Fibroblast of lung (primary cell): Measurements from ENCODE around the gene DNAI7. TPM values are rescaled to one million over a fixed set of nuclear protein-coding genes. Genes with fewer than 3 reads are reported as not detected.

Experiments used
- DNase-seq, 2 donors: peaks; one replicate each; pipeline versions ENCODE4 v3.0.0 to v3.0.0-alpha.2; 2010; ENCODE audit warnings: low read depth in 2 of 2
- H2AFZ ChIP-seq: 2 replicates; pipeline ENCODE4 v1.5.1; 2012; ENCODE audit warnings: low read length, control low read depth, inconsistent platforms
- H3K27ac ChIP-seq: 2 replicates; pipeline ENCODE4 v1.5.1; 2011; ENCODE audit warnings: low read length, control low read depth; ENCODE audit not compliant: insufficient read depth
- H3K27me3 ChIP-seq: 2 replicates; pipeline ENCODE4 v1.5.1; 2011; ENCODE audit warnings: mild to moderate bottlenecking, low read length; ENCODE audit not compliant: control insufficient read depth, insufficient read depth
- H3K36me3 ChIP-seq: 2 replicates; pipeline ENCODE4 v1.5.1; 2011; ENCODE audit warnings: low read length; ENCODE audit not compliant: control insufficient read depth, insufficient read depth
- H3K4me1 ChIP-seq: 2 replicates; pipeline ENCODE4 v1.5.1; 2011; ENCODE audit warnings: low read length; ENCODE audit not compliant: control insufficient read depth, insufficient read depth; ENCODE audit errors: extremely low read depth
- H3K4me2 ChIP-seq: 2 replicates; pipeline ENCODE4 v1.5.1; 2011; ENCODE audit warnings: low read length, control low read depth; ENCODE audit not compliant: insufficient read depth; ENCODE audit errors: extremely low read depth
- H3K4me3 ChIP-seq, 4 experiments: fragments of 200-600 bp in 1 of 4; sonication (generic) in 1 of 4; replicated peaks in 1 of 4; 2 replicates each; pipeline ENCODE4 v1.5.1; 2011 to 2016; ENCODE audit warnings: low read length in 4 of 4, low read depth in 3 of 4, mild to moderate bottlenecking in 3 of 4, control low read depth in 2 of 4, inconsistent platforms in 1 of 4, mixed read lengths in 1 of 4; ENCODE audit not compliant: insufficient read depth in 1 of 4; ENCODE audit errors: control extremely low read depth in 1 of 4
- H3K79me2 ChIP-seq: 2 replicates; pipeline ENCODE4 v1.5.1; 2012; ENCODE audit warnings: mild to moderate bottlenecking, low read length, inconsistent platforms; ENCODE audit not compliant: control insufficient read depth, insufficient read depth
- H3K9ac ChIP-seq: 2 replicates; pipeline ENCODE4 v1.5.1; 2011; ENCODE audit warnings: mild to moderate bottlenecking, low read length, control low read depth; ENCODE audit not compliant: insufficient read depth
- H3K9me3 ChIP-seq: 2 replicates; pipeline ENCODE4 v1.5.1; 2012; ENCODE audit warnings: low read depth, low read length; ENCODE audit not compliant: control insufficient read depth, insufficient read depth
- H4K20me1 ChIP-seq: 2 replicates; pipeline ENCODE4 v1.5.1; 2011; ENCODE audit warnings: low read length; ENCODE audit not compliant: control insufficient read depth, insufficient read depth; ENCODE audit errors: extremely low read depth
- EZH2 ChIP-seq: IDR thresholded peaks from 2 replicates; pipeline ENCODE4 v1.5.1; 2012; ENCODE audit warnings: low read length, control low read depth, mild to moderate bottlenecking; ENCODE audit errors: missing control alignments
- polyA plus RNA-seq, 2 donors: library from polyadenylated mRNA; depleted of rRNA in 1 of 2; stranded (reverse) in 1 of 2; unstranded in 1 of 2; fragments of >200 nt; gene quantifications; 2 replicates each; pipeline ENCODE4 v1.2.1, GENCODE V29; 2011 to 2012; ENCODE audit warnings: missing spikeins in 1 of 2
- total RNA-seq: library from RNA; depleted of rRNA; stranded (reverse); fragments of >200 nt; gene quantifications from 2 replicates; pipeline ENCODE4 v1.2.1, GENCODE V29; 2014
- TF ChIP-seq, protein P1 (sequence below), 2 donors: IDR thresholded peaks in 1 of 2; conservative IDR thresholded peaks in 1 of 2; 1 replicate in 1 of 2; 2 replicates in 1 of 2; pipeline ENCODE4 v1.5.1; 2011 to 2012; ENCODE audit warnings: low read length in 2 of 2, control low read depth in 1 of 2, inconsistent platforms in 1 of 2, low read depth in 1 of 2, mild to moderate bottlenecking in 1 of 2

Gene DNAI7
- total and polyA plus RNA-seq, 2 donors (not counting 1 experiment from before 2014, with no cell fraction given) = 0.17 to 0.23 TPM

DNA sequence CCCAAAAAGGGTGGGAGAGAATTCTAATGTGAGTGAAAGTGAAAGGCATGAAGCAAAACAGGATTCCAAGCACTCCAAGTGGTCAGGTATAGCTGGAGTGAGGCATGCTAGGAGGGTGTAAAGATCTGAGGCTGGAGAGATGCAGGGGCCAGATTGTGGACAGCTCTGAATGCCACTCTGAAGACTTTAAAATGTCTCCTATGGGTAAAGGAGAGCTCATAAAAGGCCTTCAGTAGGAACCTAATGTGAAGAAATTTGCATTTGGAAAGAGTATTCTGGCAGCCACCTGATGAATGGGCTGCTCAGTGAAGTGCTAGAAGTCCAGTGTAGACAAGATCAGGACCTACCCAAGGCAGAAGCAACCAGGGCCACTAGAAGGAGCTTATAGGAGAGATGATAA lies 68.9 kb downstream of the DNAI7 start:
- Histone ChIP-seq H3K9me3 (no peaks in the 10 kb centered on the region), H3K4me2 (no peak overlapping the region), H3K4me1 (no peaks in the 10 kb centered on the region), H3K4me3 (no peak overlapping the region), H3K36me3 (no peaks in the 10 kb centered on the region), H4K20me1 (no peaks in the 10 kb centered on the region), H3K27me3 (no peaks in the 10 kb centered on the region), H3K9ac (no peak overlapping the region), H2AFZ (no peak overlapping the region), H3K79me2 (no peaks in the 10 kb centered on the region), H3K27ac (no peak overlapping the region)
- TF ChIP-seq EZH2 = no peak
- TF ChIP-seq, protein P1, sequence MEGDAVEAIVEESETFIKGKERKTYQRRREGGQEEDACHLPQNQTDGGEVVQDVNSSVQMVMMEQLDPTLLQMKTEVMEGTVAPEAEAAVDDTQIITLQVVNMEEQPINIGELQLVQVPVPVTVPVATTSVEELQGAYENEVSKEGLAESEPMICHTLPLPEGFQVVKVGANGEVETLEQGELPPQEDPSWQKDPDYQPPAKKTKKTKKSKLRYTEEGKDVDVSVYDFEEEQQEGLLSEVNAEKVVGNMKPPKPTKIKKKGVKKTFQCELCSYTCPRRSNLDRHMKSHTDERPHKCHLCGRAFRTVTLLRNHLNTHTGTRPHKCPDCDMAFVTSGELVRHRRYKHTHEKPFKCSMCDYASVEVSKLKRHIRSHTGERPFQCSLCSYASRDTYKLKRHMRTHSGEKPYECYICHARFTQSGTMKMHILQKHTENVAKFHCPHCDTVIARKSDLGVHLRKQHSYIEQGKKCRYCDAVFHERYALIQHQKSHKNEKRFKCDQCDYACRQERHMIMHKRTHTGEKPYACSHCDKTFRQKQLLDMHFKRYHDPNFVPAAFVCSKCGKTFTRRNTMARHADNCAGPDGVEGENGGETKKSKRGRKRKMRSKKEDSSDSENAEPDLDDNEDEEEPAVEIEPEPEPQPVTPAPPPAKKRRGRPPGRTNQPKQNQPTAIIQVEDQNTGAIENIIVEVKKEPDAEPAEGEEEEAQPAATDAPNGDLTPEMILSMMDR (conservative IDR thresholded peaks at IDR 0.05 in 1 of 2, IDR thresholded peaks at IDR 0.05 in 1 of 2; ENCODE audit: low read depth in 1 of 2, low read length in 2 of 2) = no peak
- no peak for DNase-seq

DNA sequence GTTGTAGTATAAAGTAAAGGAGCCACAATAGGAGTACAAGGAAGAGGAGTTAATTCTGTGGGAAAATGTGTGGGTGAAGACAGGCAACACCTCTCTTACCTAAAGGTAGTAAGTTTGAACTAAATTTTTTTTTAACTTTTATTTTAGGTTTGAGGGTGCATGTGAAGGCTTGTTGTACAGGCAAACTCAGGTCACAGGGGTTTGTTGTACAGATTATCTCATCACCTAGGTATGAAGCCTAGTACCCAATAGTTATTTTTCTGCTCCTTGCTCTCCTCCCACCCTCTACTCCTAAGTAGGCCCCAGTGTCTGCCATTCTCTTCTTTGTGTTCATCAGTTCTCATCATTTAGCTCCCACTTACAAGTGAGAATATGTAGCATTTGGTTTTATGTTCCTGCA lies 70.5 kb downstream of the DNAI7 start:
- H3K27me3 ChIP-seq = no peaks in the 10 kb centered on the region
- H3K9me3 ChIP-seq = no peaks in the 10 kb centered on the region
- no peak for TF ChIP-seq EZH2
- TF ChIP-seq, protein P1 (conservative IDR thresholded peaks at IDR 0.05 in 1 of 2, IDR thresholded peaks at IDR 0.05 in 1 of 2; ENCODE audit: low read depth in 1 of 2, low read length in 2 of 2) = no peak
- H2AFZ ChIP-seq = no peak overlapping the region
- no peak for DNase-seq
- no peaks in the 10 kb centered on the region for H3K36me3 ChIP-seq
- H3K4me2 ChIP-seq = no peak overlapping the region
- H3K9ac ChIP-seq = no peak overlapping the region
- no peaks in the 10 kb centered on the region for H4K20me1 ChIP-seq
- no peaks in the 10 kb centered on the region for H3K79me2 ChIP-seq
- no peak overlapping the region for H3K27ac ChIP-seq
- H3K4me3 ChIP-seq = no peak overlapping the region
- no peaks in the 10 kb centered on the region for H3K4me1 ChIP-seq

DNA sequence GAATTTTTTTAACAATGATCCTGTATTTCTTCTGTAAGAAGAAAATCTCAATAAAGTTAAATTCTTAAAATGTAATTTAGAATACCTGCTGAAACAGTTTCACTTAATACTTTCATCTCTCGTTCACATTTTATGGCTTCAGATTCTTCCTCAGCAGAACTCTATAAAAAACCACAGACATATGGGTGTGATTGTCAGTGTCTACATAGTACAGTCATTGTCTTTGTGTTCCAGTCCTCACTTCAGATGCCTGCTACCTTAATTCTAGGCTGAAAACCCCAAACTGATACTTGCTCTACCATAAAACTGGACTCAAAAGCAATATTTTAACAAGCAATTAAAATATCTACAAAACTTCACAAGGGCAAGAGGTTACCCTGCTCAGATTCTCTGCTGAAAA lies 71.8 kb downstream of the DNAI7 start:
- no peak overlapping the region for H3K4me2 ChIP-seq
- H3K79me2 ChIP-seq = no peaks in the 10 kb centered on the region
- H3K27ac ChIP-seq = no peak overlapping the region
- no peaks in the 10 kb centered on the region for H3K4me1 ChIP-seq
- no peak for DNase-seq
- H3K9ac ChIP-seq = no peak overlapping the region
- TF ChIP-seq, protein P1 (conservative IDR thresholded peaks at IDR 0.05 in 1 of 2, IDR thresholded peaks at IDR 0.05 in 1 of 2; ENCODE audit: low read depth in 1 of 2, low read length in 2 of 2) = no peak
- no peak for TF ChIP-seq EZH2
- H4K20me1 ChIP-seq = no peaks in the 10 kb centered on the region
- no peak overlapping the region for H3K4me3 ChIP-seq
- H3K36me3 ChIP-seq = no peaks in the 10 kb centered on the region
- no peak overlapping the region for H2AFZ ChIP-seq
- no peaks in the 10 kb centered on the region for H3K9me3 ChIP-seq
- no peaks in the 10 kb centered on the region for H3K27me3 ChIP-seq
